Measurements from ENCODE around the gene SLC25A30. TPM values are rescaled to one million over a fixed set of nuclear protein-coding genes. Genes with fewer than 3 reads are reported as not detected.
"Not testable (repeated sequence)": the region's sequence is repeated elsewhere in the genome, so short reads cannot be mapped to it uniquely, and the experiment has no call there.

SLC25A30 gene
- total RNA-seq, 2 experiments from 2014 or later = 18.6 to 19.6 TPM

- POLR2A ChIA-PET = interaction anchor here (0.7 kb wide), 1 partner anchor 21 kb away, joined by 5 read pairs; no protein-coding TSS in a partner anchor
- Mint-ChIP-seq H3K4me1 (peaks cover 21% of the 10 kb centered on the region), H3K4me3 (no peak overlapping the region), H3K36me3 (no peaks in the 10 kb centered on the region), H3K27me3 (no peaks in the 10 kb centered on the region), H3K9me3 (no peaks in the 10 kb centered on the region), H3K27ac (no peak overlapping the region)
- DNase-seq (no peak), ATAC-seq (ENCODE audit: low read depth) (no peak)
These were observed 21.7 kb upstream of the SLC25A30 start for GRCh38 chr13:45439781-45440462.

- no peaks in the 10 kb centered on the region for H3K27me3 Mint-ChIP-seq
- H3K36me3 Mint-ChIP-seq = no peaks in the 10 kb centered on the region
- no peak overlapping the region for H3K27ac Mint-ChIP-seq
- POLR2A ChIA-PET = no interaction called here
- H3K4me1 Mint-ChIP-seq = peaks cover 21% of the 10 kb centered on the region
- no peak for ATAC-seq (ENCODE audit: low read depth)
- H3K4me3 Mint-ChIP-seq = no peak overlapping the region
- DNase-seq = no peak
- H3K9me3 Mint-ChIP-seq = no peaks in the 10 kb centered on the region
These were observed 20.8 kb upstream of the SLC25A30 start for GRCh38 chr13:45439008-45439407.

- Mint-ChIP-seq H3K9me3 (no peaks in the 10 kb centered on the region), H3K4me1 (peaks cover 21% of the 10 kb centered on the region), H3K4me3 (no peak overlapping the region), H3K27ac (no peak overlapping the region), H3K36me3 (no peaks in the 10 kb centered on the region), H3K27me3 (no peaks in the 10 kb centered on the region)
- ATAC-seq (ENCODE audit: low read depth) = no peak
- DNase-seq = no peak
- POLR2A ChIA-PET = no interaction called here
These were observed 19.8 kb upstream of the SLC25A30 start for GRCh38 chr13:45437947-45438346.

GRCh38 chr13:45436953-45437352, 18.8 kb upstream of the SLC25A30 start:
- ATAC-seq (ENCODE audit: low read depth) (no peak), DNase-seq (no peak)
- peaks cover under 1% of the 10 kb centered on the region for H3K27me3 Mint-ChIP-seq
- no peaks in the 10 kb centered on the region for H3K9me3 Mint-ChIP-seq
- H3K27ac Mint-ChIP-seq = no peak overlapping the region
- H3K36me3 Mint-ChIP-seq = no peaks in the 10 kb centered on the region
- H3K4me3 Mint-ChIP-seq = no peak overlapping the region
- POLR2A ChIA-PET = no interaction called here
- H3K4me1 Mint-ChIP-seq = peaks cover 19% of the 10 kb centered on the region

GRCh38 chr13:45436332-45436731, 18.2 kb upstream of the SLC25A30 start:
- no peak for ATAC-seq (ENCODE audit: low read depth)
- POLR2A ChIA-PET = no interaction called here

GRCh38 chr13:45434556-45435371, 16.6 kb upstream of the SLC25A30 start:
- H3K36me3 Mint-ChIP-seq = no peaks in the 10 kb centered on the region
- H3K4me3 Mint-ChIP-seq = no peak overlapping the region
- POLR2A ChIA-PET = no interaction called here
- no peak overlapping the region for H3K27ac Mint-ChIP-seq
- peaks cover 7% of the 10 kb centered on the region for H3K4me1 Mint-ChIP-seq
- DNase-seq (no peak), ATAC-seq (ENCODE audit: low read depth) (no peak)
- H3K9me3 Mint-ChIP-seq = no peaks in the 10 kb centered on the region
- peaks cover 3% of the 10 kb centered on the region for H3K27me3 Mint-ChIP-seq

More at GRCh38 chr13:45436332-45436731, 18.2 kb upstream of the SLC25A30 start:
- no peak for DNase-seq
- H3K9me3 Mint-ChIP-seq = no peaks in the 10 kb centered on the region
- H3K27me3 Mint-ChIP-seq = peaks cover 3% of the 10 kb centered on the region
- H3K36me3 Mint-ChIP-seq = no peaks in the 10 kb centered on the region
- peaks cover 13% of the 10 kb centered on the region for H3K4me1 Mint-ChIP-seq
- H3K4me3 Mint-ChIP-seq = no peak overlapping the region
- H3K27ac Mint-ChIP-seq = no peak overlapping the region

- Mint-ChIP-seq H3K4me1 (peaks cover 7% of the 10 kb centered on the region), H3K9me3 (no peaks in the 10 kb centered on the region), H3K36me3 (no peaks in the 10 kb centered on the region), H3K27ac (no peak overlapping the region), H3K4me3 (no peak overlapping the region), H3K27me3 (peaks cover 3% of the 10 kb centered on the region)
- POLR2A ChIA-PET = no interaction called here
- ATAC-seq (ENCODE audit: low read depth) (no peak), DNase-seq (no peak)
These were observed 15.2 kb upstream of the SLC25A30 start for GRCh38 chr13:45433381-45433790.

GRCh38 chr13:45432737-45433380, 14.7 kb upstream of the SLC25A30 start:
- POLR2A ChIA-PET = no interaction called here
- DNase-seq (no peak), ATAC-seq (ENCODE audit: low read depth) (no peak)
- H3K27me3 Mint-ChIP-seq = peaks cover 3% of the 10 kb centered on the region
- H3K9me3 Mint-ChIP-seq = no peaks in the 10 kb centered on the region
- H3K27ac Mint-ChIP-seq = no peak overlapping the region
- H3K4me3 Mint-ChIP-seq = no peak overlapping the region
- H3K4me1 Mint-ChIP-seq = peaks cover 6% of the 10 kb centered on the region
- no peaks in the 10 kb centered on the region for H3K36me3 Mint-ChIP-seq

- H3K27ac Mint-ChIP-seq = not testable (repeated sequence)
- ATAC-seq (ENCODE audit: low read depth) = peak; percentile 41
These were observed 8.1 kb upstream of the SLC25A30 start for GRCh38 chr13:45426056-45426841.

GRCh38 chr13:45422731-45423292, 4.6 kb upstream of the SLC25A30 start:
- H3K9me3 Mint-ChIP-seq = no peaks in the 10 kb centered on the region
- DNase-seq = no peak

More at GRCh38 chr13:45426056-45426841, 8.1 kb upstream of the SLC25A30 start:
- POLR2A ChIA-PET = interaction anchor here (0.6 kb wide), 1 partner anchor 59 kb away, joined by 4 read pairs; no protein-coding TSS in a partner anchor
- not testable (repeated sequence) for H3K9me3 Mint-ChIP-seq, H3K27me3 Mint-ChIP-seq, H3K4me1 Mint-ChIP-seq, H3K4me3 Mint-ChIP-seq, H3K36me3 Mint-ChIP-seq, DNase-seq

GRCh38 chr13:45419945-45420344, 1.8 kb upstream of the SLC25A30 start:
- DNase-seq = no peak
- H3K36me3 Mint-ChIP-seq = no peaks in the 10 kb centered on the region
- H3K4me1 Mint-ChIP-seq = peaks cover 4% of the 10 kb centered on the region
- POLR2A ChIA-PET = interaction anchor here (0.5 kb wide), 1 partner anchor 22 kb away, joined by 3 read pairs; no protein-coding TSS in a partner anchor
- H3K27me3 Mint-ChIP-seq = peaks cover 2% of the 10 kb centered on the region
- H3K9me3 Mint-ChIP-seq = no peaks in the 10 kb centered on the region
- H3K27ac Mint-ChIP-seq = no peak overlapping the region
- ATAC-seq (ENCODE audit: low read depth) = no peak
- H3K4me3 Mint-ChIP-seq = no peak overlapping the region

More at GRCh38 chr13:45422731-45423292, 4.6 kb upstream of the SLC25A30 start:
- ATAC-seq (ENCODE audit: low read depth) = no peak
- Mint-ChIP-seq H3K4me1 (peaks cover 2% of the 10 kb centered on the region), H3K4me3 (no peak overlapping the region), H3K27ac (no peak overlapping the region), H3K27me3 (peaks cover 2% of the 10 kb centered on the region), H3K36me3 (no peaks in the 10 kb centered on the region)
- POLR2A ChIA-PET = interaction anchor here (1.2 kb wide), 1 partner anchor 23 kb away, joined by 4 read pairs; no protein-coding TSS in a partner anchor

GRCh38 chr13:45419389-45419788, 1.2 kb upstream of the SLC25A30 start:
- H3K27me3 Mint-ChIP-seq; DNase-seq; H3K9me3 Mint-ChIP-seq; H3K4me1 Mint-ChIP-seq; H3K36me3 Mint-ChIP-seq; ATAC-seq (ENCODE audit: low read depth); H3K27ac Mint-ChIP-seq; POLR2A ChIA-PET: not testable (repeated sequence)
- peak overlapping the region; percentile 28 for H3K4me3 Mint-ChIP-seq
